ENCODE measurements around the gene ZNF512.

ZNF512 gene

DNA sequence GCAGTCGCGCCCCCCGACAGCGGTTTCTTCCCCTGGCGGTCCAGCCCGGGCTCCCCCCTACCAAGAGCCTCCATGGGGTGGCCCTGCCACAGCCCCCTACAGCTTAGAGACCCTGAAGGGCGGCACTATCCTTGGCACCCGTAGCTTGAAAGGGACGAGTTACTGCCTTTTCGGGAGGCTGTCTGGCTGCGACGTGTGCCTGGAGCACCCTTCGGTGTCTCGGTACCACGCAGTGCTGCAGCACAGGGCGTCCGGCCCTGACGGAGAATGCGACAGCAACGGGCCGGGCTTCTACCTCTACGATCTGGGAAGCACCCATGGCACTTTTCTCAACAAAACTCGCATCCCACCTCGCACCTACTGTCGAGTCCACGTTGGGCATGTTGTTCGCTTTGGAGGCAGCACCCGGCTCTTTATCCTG is 81.3 kb downstream of the ZNF512 start:
- TF ChIP-seq SIN3A (IDR thresholded peaks at IDR 0.05; ENCODE audit: borderline replicate concordance, insufficient read depth, low read length): no peak
- no peak for TF ChIP-seq TAF1 (IDR thresholded peaks at IDR 0.05; ENCODE audit: borderline replicate concordance, insufficient read depth, low read length)
- no peak for TF ChIP-seq POLR2AphosphoS5 (IDR thresholded peaks at IDR 0.05; ENCODE audit: low read depth, low read length)
- no peak for TF ChIP-seq FOXP2 (optimal IDR thresholded peaks at IDR 0.05; ENCODE audit: borderline replicate concordance, extremely low read depth, extremely low read length, insufficient read depth)
- TF ChIP-seq, protein P1, sequence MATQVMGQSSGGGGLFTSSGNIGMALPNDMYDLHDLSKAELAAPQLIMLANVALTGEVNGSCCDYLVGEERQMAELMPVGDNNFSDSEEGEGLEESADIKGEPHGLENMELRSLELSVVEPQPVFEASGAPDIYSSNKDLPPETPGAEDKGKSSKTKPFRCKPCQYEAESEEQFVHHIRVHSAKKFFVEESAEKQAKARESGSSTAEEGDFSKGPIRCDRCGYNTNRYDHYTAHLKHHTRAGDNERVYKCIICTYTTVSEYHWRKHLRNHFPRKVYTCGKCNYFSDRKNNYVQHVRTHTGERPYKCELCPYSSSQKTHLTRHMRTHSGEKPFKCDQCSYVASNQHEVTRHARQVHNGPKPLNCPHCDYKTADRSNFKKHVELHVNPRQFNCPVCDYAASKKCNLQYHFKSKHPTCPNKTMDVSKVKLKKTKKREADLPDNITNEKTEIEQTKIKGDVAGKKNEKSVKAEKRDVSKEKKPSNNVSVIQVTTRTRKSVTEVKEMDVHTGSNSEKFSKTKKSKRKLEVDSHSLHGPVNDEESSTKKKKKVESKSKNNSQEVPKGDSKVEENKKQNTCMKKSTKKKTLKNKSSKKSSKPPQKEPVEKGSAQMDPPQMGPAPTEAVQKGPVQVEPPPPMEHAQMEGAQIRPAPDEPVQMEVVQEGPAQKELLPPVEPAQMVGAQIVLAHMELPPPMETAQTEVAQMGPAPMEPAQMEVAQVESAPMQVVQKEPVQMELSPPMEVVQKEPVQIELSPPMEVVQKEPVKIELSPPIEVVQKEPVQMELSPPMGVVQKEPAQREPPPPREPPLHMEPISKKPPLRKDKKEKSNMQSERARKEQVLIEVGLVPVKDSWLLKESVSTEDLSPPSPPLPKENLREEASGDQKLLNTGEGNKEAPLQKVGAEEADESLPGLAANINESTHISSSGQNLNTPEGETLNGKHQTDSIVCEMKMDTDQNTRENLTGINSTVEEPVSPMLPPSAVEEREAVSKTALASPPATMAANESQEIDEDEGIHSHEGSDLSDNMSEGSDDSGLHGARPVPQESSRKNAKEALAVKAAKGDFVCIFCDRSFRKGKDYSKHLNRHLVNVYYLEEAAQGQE (IDR thresholded peaks at IDR 0.05; ENCODE audit: insufficient read depth in 1 of 2, low read depth in 2 of 2, low read length in 2 of 2): no peak

DNA sequence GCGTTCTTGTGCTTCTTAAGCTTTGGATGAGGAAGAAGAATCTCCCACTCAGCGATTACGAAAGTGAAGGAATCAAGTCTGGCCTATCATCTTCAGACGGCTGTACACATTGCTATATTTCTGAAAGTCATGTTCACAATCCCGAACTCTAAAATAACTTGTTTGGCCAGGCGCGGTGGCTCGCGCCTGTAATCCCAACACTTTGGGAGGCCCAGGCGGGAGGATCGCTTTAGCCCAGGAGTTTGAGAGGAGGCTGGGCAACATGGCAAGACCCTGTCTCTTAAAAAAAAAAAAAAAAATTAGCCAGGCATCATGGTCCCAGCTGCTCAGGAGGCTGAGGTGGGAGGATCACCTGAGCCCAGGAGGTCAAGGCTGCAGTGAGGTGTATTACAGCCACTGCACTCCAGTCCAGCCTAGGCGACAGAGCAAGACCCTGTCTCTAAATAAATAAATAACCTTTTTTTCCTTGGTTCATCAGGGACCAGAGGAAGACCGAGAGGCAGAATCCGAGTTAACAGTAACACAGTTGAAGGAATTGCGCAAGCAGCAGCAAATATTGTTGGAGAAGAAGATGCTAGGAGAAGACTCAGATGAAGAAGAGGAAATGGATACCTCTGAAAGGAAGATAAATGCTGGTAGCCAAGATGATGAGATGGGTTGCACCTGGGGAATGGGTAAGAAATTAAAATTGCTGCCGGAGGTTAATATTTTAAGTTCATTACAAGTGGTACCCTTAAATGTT is 82.0 kb downstream of the ZNF512 start:
- TF ChIP-seq, protein P1 (IDR thresholded peaks at IDR 0.05; ENCODE audit: insufficient read depth in 1 of 2, low read depth in 2 of 2, low read length in 2 of 2): no peak
- no peak for TF ChIP-seq TAF1 (IDR thresholded peaks at IDR 0.05; ENCODE audit: borderline replicate concordance, insufficient read depth, low read length)
- no peak for TF ChIP-seq POLR2AphosphoS5 (IDR thresholded peaks at IDR 0.05; ENCODE audit: low read depth, low read length)
- no peak for TF ChIP-seq FOXP2 (optimal IDR thresholded peaks at IDR 0.05; ENCODE audit: borderline replicate concordance, extremely low read depth, extremely low read length, insufficient read depth)
- no peak for TF ChIP-seq SIN3A (IDR thresholded peaks at IDR 0.05; ENCODE audit: borderline replicate concordance, insufficient read depth, low read length)

DNA sequence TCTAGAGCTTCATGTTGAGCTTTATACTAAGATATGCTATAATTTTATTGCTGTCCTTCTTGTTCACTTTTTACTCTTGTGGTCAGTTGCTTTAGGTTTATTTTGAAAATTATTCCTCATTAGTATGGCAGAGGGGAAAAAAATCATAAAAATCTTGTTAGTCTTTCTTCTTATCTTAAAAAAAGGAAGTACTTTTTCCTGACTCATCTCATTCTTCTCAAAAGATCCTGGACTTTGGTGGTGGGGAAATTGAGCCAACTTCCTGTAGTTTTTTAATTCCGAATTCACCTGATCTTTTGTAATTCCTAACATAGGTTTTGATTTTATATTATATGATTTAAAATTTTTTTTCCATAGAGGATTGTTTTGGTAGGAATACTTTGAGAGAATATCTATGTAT is 84.6 kb downstream of the ZNF512 start:
- no peak for TF ChIP-seq TAF1 (IDR thresholded peaks at IDR 0.05; ENCODE audit: borderline replicate concordance, insufficient read depth, low read length)
- no peak for TF ChIP-seq SIN3A (IDR thresholded peaks at IDR 0.05; ENCODE audit: borderline replicate concordance, insufficient read depth, low read length)
- TF ChIP-seq POLR2AphosphoS5 (IDR thresholded peaks at IDR 0.05; ENCODE audit: low read depth, low read length): no peak

GRCh38 chr2:27671235-27671634 is 88.4 kb downstream of the ZNF512 start:
- TF ChIP-seq, protein P1 (IDR thresholded peaks at IDR 0.05; ENCODE audit: insufficient read depth in 1 of 2, low read depth in 2 of 2, low read length in 2 of 2): no peak
- TF ChIP-seq TAF1 (IDR thresholded peaks at IDR 0.05; ENCODE audit: borderline replicate concordance, insufficient read depth, low read length): no peak
- TF ChIP-seq SIN3A (IDR thresholded peaks at IDR 0.05; ENCODE audit: borderline replicate concordance, insufficient read depth, low read length): no peak
- no peak for TF ChIP-seq FOXP2 (optimal IDR thresholded peaks at IDR 0.05; ENCODE audit: borderline replicate concordance, extremely low read depth, extremely low read length, insufficient read depth)
- TF ChIP-seq POLR2AphosphoS5 (IDR thresholded peaks at IDR 0.05; ENCODE audit: low read depth, low read length): no peak
